Inflammatory macrophage treated with lipopolysaccharide for 1 hour (primary cell): ENCODE data around the gene MSANTD2.

ENCODE experiments used
- DNase-seq, 2 donors: peaks; one replicate each; pipeline ENCODE4 v3.0.0-alpha.2; 2020 to 2022

Gene MSANTD2

DNA sequence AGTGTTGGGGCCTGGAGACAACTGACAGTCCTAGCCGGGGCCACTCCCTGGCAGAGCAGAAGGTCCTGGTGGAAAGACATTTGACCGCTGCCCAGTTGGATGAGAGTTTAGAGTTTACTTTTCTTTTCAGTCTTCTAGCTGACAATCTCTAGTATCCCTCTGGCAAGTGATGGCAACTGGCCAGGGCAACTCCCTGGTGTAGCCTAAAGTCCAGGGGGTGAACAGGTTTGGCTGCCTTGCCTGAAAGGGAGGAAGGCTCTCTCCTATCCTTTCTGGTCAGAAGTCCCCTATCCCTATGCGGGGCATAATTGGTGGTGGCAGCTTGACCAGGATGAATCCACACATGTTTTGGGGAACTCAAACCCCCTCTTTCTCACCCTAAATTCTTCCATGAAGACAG lies 16.8 kb upstream of the MSANTD2 start:
- no peak for DNase-seq

- DNase-seq: no peak
Measured at GRCh38 chr11:124814739-124815138, 14.5 kb upstream of the MSANTD2 start.

DNA sequence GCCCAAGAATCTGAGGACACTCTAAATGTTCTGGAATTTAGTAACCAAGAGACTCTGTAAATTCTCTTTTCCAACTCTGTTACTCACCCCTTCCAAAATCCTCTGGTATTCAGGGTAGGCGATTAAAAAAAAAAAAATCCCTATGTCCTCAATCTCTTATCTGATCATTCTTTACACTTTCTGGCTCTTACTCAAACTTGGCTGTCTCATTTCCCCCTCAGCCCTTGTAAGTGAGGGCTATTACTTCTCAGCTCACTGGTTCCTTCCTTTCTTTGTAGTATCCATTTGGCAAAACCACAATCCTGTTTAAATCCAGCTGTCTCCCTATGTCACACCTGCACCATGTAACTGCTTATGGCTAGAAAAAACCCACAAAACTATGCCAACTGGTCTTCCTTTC lies 12.7 kb upstream of the MSANTD2 start:
- DNase-seq: no peak

GRCh38 chr11:124811399-124812125 lies 11.4 kb upstream of the MSANTD2 start:
- no peak for DNase-seq

DNA sequence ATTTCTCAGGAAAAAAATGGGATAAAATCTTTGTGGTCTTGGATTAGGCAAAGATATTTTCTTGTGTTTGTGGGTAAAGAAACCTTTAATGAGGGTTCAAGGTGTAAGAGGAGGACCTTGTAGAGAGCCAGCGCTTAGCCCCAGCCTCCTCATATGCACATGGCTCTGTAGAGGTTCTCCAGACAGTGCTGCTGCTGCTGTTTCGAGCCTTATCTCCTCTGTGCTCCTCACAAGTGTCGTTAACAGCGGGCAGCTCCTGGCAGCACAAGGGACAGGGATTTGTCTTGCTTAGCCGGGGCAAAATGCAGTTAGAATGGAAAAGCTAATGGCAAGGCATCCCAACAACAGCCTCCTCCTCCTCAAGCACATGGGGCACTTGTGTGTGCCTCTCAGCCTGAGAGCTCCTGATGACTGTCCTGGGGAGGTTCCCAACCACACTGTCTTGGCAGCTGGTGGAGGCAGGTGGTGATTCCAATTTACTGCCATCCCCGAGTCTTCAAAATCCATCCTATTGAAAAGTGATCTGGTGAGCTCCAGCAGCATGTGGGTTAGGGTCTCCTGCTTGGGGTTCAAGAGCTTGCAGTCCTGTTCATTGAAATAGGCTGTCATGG lies 7.6 kb upstream of the MSANTD2 start:
- no peak for DNase-seq

GRCh38 chr11:124807201-124807600 lies 7.0 kb upstream of the MSANTD2 start:
- no peak for DNase-seq

DNA sequence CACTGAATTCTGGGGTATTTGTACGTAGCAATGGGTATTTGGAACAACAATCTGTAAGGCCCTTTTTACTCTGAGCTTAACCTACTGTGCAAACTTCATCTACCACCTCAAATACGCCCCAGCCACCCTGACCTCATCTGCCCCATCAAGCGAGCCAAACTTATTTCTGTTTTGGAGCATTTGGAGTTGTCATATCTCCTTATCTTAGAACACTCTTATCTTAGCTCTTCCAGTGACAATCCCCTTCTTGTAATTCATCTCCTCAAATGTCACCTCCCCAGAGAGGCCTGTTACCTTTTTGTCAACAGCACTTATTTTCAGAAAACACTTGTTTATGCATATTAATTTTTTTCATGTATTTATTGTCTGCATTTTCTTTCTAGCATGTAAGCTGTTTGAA lies 4.7 kb upstream of the MSANTD2 start:
- no peak for DNase-seq

- no peak for DNase-seq
Measured at GRCh38 chr11:124801636-124802312, 1.6 kb upstream of the MSANTD2 start.

DNA sequence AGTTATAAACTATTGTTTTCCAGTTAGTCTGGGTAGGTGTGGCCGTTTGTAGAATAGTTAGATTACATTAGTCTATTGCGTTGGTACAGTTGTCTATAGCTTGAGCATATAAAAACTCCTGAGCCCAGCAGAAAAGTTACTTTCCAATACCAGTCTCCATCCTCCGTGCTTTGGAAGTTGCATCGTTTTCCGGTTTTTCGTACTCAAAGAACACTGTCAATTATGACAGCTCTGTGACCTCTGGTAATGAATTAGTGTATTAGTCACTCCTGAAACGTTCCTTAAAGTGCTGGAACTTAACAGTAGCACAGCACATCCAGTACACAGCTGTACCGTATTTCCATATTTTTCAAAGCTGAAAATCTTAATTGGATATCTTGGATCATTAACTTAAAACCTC lies 808 bp upstream of the MSANTD2 start:
- peak; percentile 44 to 53 for DNase-seq

DNA sequence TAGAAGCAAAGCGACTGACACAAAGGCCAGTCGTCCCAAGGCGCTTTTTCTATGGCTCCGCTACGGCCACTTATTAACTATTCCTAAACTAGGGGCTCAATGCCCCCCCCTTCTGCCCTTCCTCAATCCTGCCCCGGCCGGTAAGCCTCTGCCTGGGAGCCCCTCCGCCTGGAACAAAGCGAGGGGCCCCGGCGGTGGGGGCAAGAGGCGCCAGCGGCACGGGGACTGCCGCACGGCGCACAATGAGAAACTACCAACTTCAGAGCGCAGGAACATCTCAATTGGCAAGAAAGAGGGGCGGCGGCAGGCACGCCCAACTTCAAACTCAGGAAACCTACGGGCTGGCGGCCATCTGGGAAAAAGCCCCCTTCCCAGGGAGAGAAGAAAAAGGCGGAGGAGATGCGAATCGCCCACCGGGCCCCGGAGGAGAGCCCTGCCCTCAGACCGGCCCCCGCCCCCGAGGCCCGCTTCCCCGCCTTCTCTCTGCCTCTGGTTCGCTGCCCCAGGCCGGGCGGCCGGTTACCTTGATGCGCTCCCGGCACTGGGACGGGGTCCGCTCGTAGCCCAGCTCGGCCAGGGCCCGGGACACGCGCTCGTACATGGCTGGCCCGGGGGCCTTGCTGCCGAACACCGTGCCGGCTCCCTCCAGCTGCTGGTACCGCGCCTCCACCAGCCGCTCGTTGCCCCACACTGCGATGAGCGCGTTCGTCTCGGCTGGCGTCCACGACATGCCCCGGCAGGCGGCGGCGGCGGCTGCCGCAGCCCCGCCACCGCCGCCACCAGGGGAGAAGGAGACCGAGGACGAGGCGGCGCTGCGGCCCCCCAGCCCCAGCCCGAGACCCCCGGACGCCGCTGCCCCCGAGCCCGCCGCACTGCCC lies 619 bp downstream of the MSANTD2 start:
- peak; percentile 13 to 40 for DNase-seq

GRCh38 chr11:124798991-124799347 lies 1.2 kb downstream of the MSANTD2 start:
- DNase-seq: peak in 1 of 2 donors; percentile 8

DNA sequence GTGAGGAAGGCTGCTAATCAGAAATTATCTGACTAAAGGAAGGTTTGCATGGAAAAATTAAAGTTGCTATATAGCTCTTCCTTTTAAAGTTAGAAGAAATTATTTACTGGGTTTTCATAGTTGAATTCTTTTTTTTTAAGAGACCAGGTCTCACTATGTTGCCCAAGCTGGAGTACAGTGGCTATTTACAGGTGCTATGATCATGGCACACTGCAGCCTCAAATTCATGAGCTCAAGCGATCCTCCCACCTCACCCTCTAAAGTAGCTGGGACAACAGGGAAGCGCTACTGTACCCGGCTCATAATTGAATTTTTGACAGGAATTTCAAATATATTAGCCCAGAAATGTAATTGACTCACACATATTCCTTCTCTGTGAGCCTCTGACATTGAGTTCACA lies 3.9 kb downstream of the MSANTD2 start:
- no peak for DNase-seq

DNA sequence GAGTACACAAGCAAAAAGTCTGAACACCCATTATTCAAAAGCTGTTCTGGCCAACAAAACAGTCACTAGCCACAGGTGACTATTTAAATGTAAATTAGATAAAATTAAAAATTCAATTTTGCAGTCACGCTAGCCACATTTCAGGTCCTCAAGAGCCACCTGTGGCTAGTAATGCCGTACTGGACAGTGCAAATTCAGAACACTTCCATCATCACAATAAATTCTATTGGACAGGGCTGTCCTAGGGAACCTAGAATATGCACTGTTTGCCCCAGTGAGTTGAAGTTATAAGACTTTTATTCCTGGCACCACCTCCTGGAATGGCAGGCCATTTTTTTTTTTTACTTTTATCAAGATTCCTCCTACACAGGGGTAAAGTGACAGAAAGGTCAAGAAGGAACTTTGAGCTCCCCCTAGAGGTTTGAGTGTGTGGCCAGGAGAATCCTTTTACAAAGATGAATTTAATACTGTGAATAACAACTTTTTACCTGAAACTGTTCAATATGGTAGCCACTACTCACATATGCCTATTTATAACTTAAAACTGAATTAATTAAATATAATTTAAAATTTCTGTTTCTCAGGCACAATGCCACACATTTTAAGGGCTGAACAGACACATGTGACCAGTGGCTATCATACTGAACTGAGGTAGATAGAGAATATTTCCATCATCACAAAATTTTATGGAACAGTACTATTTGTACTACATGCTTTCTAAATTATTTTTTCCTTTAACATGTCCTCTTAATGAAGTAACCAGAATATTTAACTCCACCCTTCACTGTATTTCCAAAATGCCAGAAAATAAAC lies 6.5 kb downstream of the MSANTD2 start:
- DNase-seq: peak; percentile 53 to 83

- peak; percentile 49 to 60 for DNase-seq
Measured at GRCh38 chr11:124791626-124792341, 8.4 kb downstream of the MSANTD2 start.

DNA sequence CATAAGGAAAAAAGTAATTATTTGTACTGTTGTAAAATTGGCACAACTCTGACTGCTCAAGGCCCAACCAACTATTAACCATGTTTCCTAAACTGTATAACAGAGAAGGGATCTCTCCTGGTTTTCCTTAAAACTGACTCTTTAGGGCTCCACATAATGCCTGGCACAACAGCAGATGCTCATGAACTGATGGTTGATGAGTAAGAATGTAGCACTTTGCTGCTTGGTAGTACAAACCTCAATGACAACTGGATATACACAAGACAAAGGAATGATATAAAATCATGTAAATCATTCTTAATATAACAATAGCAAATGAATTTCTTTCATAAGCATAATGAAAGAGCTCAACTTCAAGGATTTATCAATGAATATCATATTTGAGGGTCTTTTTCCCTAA lies 11.7 kb downstream of the MSANTD2 start:
- DNase-seq: no peak

- DNase-seq: no peak
Measured at GRCh38 chr11:124784051-124784450, 16.2 kb downstream of the MSANTD2 start.

GRCh38 chr11:124783002-124783401 lies 17.2 kb downstream of the MSANTD2 start:
- no peak for DNase-seq

DNA sequence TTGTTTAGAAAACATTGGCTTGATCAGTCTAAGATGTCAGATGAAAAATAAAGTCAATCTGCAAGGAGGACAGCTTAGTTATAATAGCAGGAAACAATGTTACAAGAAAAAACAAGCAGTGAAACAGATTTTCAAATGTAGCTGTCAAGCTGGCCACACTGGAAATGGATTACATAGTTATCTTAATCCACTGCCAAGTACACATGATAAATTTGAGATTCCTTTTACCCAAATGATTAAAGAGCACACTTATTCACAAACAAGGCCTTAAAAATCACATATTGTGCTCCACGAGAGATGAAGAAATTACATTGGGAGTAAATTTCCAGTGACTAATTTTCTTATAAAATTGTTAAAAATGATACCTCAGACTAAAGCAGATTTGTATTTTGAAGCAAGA lies 20.6 kb downstream of the MSANTD2 start:
- no peak for DNase-seq

DNA sequence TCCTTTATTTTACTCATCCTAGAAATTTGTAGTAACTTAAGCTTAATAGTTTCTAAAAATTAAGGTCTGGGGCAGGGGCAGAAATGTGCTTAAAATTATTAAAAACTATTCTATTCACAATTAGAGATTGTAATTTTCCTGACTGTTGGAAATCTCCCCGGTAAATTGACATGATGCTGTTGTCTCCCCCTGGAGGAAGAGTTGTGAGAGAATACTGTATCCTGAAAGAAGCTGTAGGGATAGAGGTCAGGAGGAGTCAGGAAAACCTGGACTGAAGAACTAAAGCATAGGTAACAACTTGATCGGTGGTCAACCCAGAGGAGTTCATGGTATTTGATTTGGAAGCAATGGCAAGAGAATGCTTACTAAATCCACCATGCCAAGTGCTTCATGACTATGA lies 21.9 kb downstream of the MSANTD2 start:
- DNase-seq: no peak

DNA sequence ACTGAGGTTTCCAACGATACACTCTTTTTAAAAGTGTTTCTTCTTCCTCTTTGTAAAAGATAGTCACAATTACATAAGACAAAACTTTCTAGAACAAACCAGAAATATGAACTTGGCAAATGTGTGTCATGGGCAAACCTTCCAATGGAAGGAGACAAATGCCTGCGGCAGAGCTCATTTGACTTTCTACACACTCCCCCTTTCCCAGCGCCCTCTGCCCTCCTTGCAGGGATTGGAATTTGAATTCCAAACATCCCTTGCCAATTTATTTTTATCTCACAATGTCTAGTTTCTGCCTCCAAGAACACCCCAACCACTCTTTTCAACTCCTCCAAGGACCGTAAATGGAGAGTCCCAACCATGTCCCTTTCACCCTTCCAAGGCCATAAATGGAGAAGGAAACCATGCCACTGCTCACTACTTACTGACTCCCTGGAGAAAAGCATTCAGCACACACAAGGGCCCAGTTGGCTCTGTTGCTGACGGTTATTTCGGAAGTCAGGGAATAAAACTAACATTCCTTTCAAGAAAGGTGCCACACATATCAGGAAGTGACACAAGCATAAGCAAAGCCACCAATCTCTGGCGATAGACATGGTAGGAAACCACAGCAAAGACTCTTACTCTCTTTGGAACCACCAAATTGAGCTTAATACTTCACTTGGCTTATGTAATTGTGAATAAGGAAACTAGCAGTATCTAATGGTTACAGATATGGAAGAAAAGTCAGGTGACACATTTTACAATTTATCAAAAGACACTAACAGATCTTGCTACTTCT lies 23.2 kb downstream of the MSANTD2 start:
- DNase-seq: no peak

DNA sequence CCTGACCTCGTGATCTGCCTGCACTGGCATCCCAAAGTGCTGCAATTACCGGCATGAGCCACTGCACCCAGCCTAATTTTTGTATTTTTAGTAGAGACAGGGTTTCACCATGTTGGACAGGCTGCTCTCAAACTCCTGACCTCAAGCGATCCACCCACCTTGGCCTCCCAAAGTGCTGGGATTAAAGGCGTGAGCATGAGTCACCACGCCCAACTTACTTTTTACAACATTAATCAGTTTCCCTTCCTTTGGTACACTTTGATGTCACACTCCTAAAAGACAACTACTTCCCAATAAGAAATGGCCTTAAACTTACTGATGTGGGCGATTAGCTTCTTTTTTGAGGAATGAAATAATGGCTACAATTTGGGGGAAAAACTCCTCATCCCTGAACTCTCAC lies 29.2 kb downstream of the MSANTD2 start:
- DNase-seq: peak; percentile 21 to 82
